Panc1 (cell line): Measurements from ENCODE around the gene BAIAP3. TPM values are rescaled to one million over a fixed set of nuclear protein-coding genes. Genes with fewer than 3 reads are reported as not detected.

Source experiments
- ATAC-seq: fragments of 200-7000 bp; cut with Tn5 transposase; 2 replicates; pipeline ENCODE4 v1.9.1; 2020; ENCODE audit warnings: mild to moderate bottlenecking, moderate library complexity
- BruUV-seq: library from RNA; stranded (reverse); fragments of 400-500 nt; replicated peaks from 2 replicates; lab custom pipeline; 2021; lab: Mats Ljungman, UMichigan
- CTCF ChIA-PET: fragments of 300-600 bp; sonication (Branson Sonifier 250); formaldehyde crosslinking; loops from one replicate; lab custom pipeline; 2022; ENCODE audit warnings: antibody characterized with exemption; lab: Charles Lee
- POLR2A ChIA-PET: fragments of 300-600 bp; sonication (Branson Sonifier 250); formaldehyde crosslinking; loops from one replicate; lab custom pipeline; 2022; ENCODE audit warnings: antibody characterized with exemption; lab: Charles Lee
- DNase-seq: peaks from one replicate; pipeline ENCODE4 v3.0.0-alpha.2; 2010; ENCODE audit warnings: low read depth, low spot score
- H3K27ac ChIP-seq: 2 replicates; pipeline ENCODE4 v1.5.1; 2011; ENCODE audit warnings: mild to moderate bottlenecking, low read length, inconsistent platforms
- H3K27me3 ChIP-seq: fragments of 200-500 bp; sonication (Bioruptor generic); 2 replicates; pipeline ENCODE4 v1.6.0; 2014; ENCODE audit warnings: low read length, inconsistent platforms; ENCODE audit not compliant: control insufficient read depth, insufficient read depth
- H3K36me3 ChIP-seq: fragments of 200-500 bp; sonication (Bioruptor generic); 2 replicates; pipeline ENCODE4 v1.5.1; 2014; ENCODE audit warnings: inconsistent platforms, mild to moderate bottlenecking, low read length, moderate library complexity; ENCODE audit not compliant: control insufficient read depth, insufficient read depth
- H3K4me1 ChIP-seq: 2 replicates; pipeline ENCODE4 v1.5.1; 2011; ENCODE audit warnings: inconsistent platforms, mild to moderate bottlenecking, low read length, moderate library complexity; ENCODE audit not compliant: control insufficient read depth, insufficient read depth
- H3K4me3 ChIP-seq, 2 experiments: 2 replicates each; pipeline ENCODE4 v1.5.1; 2011 to 2012; ENCODE audit warnings: low read depth in 2 of 2, low read length in 2 of 2, mild to moderate bottlenecking in 2 of 2, inconsistent platforms in 1 of 2, moderate library complexity in 1 of 2
- H3K9me3 ChIP-seq: fragments of 200-500 bp; sonication (Bioruptor generic); 2 replicates; pipeline ENCODE4 v1.5.1; 2014; ENCODE audit warnings: low read depth, mild to moderate bottlenecking, inconsistent platforms, low read length, moderate library complexity; ENCODE audit not compliant: control insufficient read depth, insufficient read depth
- CTCF ChIP-seq: fragments of 450-650 bp; IDR thresholded peaks from 2 replicates; pipeline ENCODE4 v1.5.1; 2017; ENCODE audit warnings: mild to moderate bottlenecking
- POLR2AphosphoS5 ChIP-seq: IDR thresholded peaks from 2 replicates; pipeline ENCODE4 v1.6.1; 2012; ENCODE audit warnings: mild to moderate bottlenecking, low read depth, low read length, moderate library complexity
- REST ChIP-seq, 2 experiments: IDR thresholded peaks; 2 replicates each; pipeline ENCODE4 v1.6.1; 2011 to 2012; ENCODE audit warnings: low read depth in 2 of 2, control low read depth in 1 of 2, low read length in 1 of 2, mild to moderate bottlenecking in 1 of 2, moderate library complexity in 1 of 2; ENCODE audit not compliant: insufficient read depth in 1 of 2
- SIN3A ChIP-seq: IDR thresholded peaks from 2 replicates; pipeline ENCODE4 v1.6.1; 2012; ENCODE audit warnings: low read depth, mild to moderate bottlenecking, low read length, moderate library complexity, borderline replicate concordance; ENCODE audit not compliant: insufficient read depth
- TCF7L2 ChIP-seq: IDR thresholded peaks from 2 replicates; pipeline ENCODE4 v1.6.1; 2011; ENCODE audit warnings: mild to moderate bottlenecking, low read depth, low read length, inconsistent platforms
- in situ Hi-C: cut with HindIII; loops from 2 replicates; pipeline ENCODE4 v1.10.0; 2016; ENCODE audit warnings: low sequenced_read_pairs, low pct_unique_long_range_greater_than_20kb
- intact Hi-C: fragments of 100-400 bp; cut with micrococcal nuclease; formaldehyde crosslinking; loops from one replicate; pipeline ENCODE4 v1.10.0; 2022; ENCODE audit not compliant: unreplicated experiment
- total RNA-seq: library from RNA; stranded (reverse); gene quantifications from one replicate; pipeline ENCODE4 v1.2.1, GENCODE V29; 2021; ENCODE audit not compliant: unreplicated experiment

Gene BAIAP3
- total RNA-seq, 1 experiment from 2014 or later: 9.4 TPM

- no peaks in the 10 kb centered on the region for H3K9me3 ChIP-seq
- intact Hi-C loops: no loop called here
- H3K4me3 ChIP-seq: no peak overlapping the region
- DNase-seq (no peak), ATAC-seq (no peak)
- POLR2A ChIA-PET: no interaction called here
- CTCF ChIA-PET: interaction anchor here (0.6 kb wide), 1 partner anchor 41 kb away, joined by 9 read pairs; no protein-coding TSS in a partner anchor
- no peak overlapping the region for H3K27ac ChIP-seq
- H3K27me3 ChIP-seq: no peaks in the 10 kb centered on the region
- peaks cover 15% of the 10 kb centered on the region for H3K36me3 ChIP-seq
- in situ Hi-C loops: no loop called here
- no peaks in the 10 kb centered on the region for H3K4me1 ChIP-seq
- TF ChIP-seq CTCF: no peak
- no peak for TF ChIP-seq SIN3A
- TF ChIP-seq POLR2AphosphoS5: no peak
- TF ChIP-seq TCF7L2: no peak
- no peak for TF ChIP-seq REST (IDR thresholded peaks at IDR 0.05; ENCODE audit: insufficient read depth in 1 of 2, low read depth in 2 of 2, low read length in 1 of 2)
- BruUV-seq: no TSS peak
Observed at GRCh38 chr16:1320658-1321240, 12.7 kb upstream of the BAIAP3 start.

- CTCF ChIA-PET: no interaction called here
- Histone ChIP-seq H3K27me3 (no peaks in the 10 kb centered on the region), H3K36me3 (peaks cover 10% of the 10 kb centered on the region), H3K4me1 (no peaks in the 10 kb centered on the region), H3K4me3 (no peak overlapping the region), H3K9me3 (no peaks in the 10 kb centered on the region), H3K27ac (no peak overlapping the region)
- POLR2A ChIA-PET: no interaction called here
- no TSS peak for BruUV-seq
- in situ Hi-C loops (no loop called here), intact Hi-C loops (no loop called here)
- ATAC-seq (no peak), DNase-seq (no peak)
- no peak for TF ChIP-seq CTCF
- TF ChIP-seq REST (IDR thresholded peaks at IDR 0.05; ENCODE audit: insufficient read depth in 1 of 2, low read depth in 2 of 2, low read length in 1 of 2): no peak
- no peak for TF ChIP-seq SIN3A
- no peak for TF ChIP-seq POLR2AphosphoS5
- no peak for TF ChIP-seq TCF7L2
Observed at GRCh38 chr16:1322407-1322806, 11.0 kb upstream of the BAIAP3 start.
